Mesothelial cell of epicardium (in vitro differentiated cells): ENCODE results near the gene REELD1. TPM values are rescaled to one million over a fixed set of nuclear protein-coding genes. Genes with fewer than 3 reads are reported as not detected.
A peak's percentile ranks its signal among the peaks of the same experiment; 100 is the strongest.

ENCODE experiments used
- DNase-seq, 2 experiments: peaks; one replicate each; pipeline ENCODE4 v3.0.0; 2021; ENCODE audit warnings: low spot score in 2 of 2; ENCODE audit not compliant: unreplicated experiment in 2 of 2
- H3K27ac Mint-ChIP-seq: 2 replicates; pipeline ENCODE4 v1.8.0; 2021; ENCODE audit warnings: mixed read lengths
- H3K27me3 Mint-ChIP-seq: 2 replicates; pipeline ENCODE4 v1.8.0; 2021; ENCODE audit warnings: low read depth, mixed read lengths
- H3K36me3 Mint-ChIP-seq: 2 replicates; pipeline ENCODE4 v1.8.0; 2021; ENCODE audit warnings: mixed read lengths
- H3K4me1 Mint-ChIP-seq: 2 replicates; pipeline ENCODE4 v1.8.0; 2021; ENCODE audit warnings: mixed read lengths
- H3K4me3 Mint-ChIP-seq: 2 replicates; pipeline ENCODE4 v1.8.0; 2021; ENCODE audit warnings: mild to moderate bottlenecking, moderate library complexity, mixed read lengths
- H3K9me3 Mint-ChIP-seq: 2 replicates; pipeline ENCODE4 v1.8.0; 2021; ENCODE audit warnings: mixed read lengths
- CTCF ChIP-seq: fragments of 200-600 bp; sonication (generic); IDR thresholded peaks from one replicate; pipeline ENCODE4 v1.5.0; 2021; ENCODE audit warnings: antibody characterized with exemption; ENCODE audit not compliant: unreplicated experiment
- total RNA-seq: library from RNA; stranded (reverse); gene quantifications from 3 replicates; pipeline ENCODE4 v1.2.1, GENCODE V29; 2021

The REELD1 gene
- total RNA-seq, 1 donor from 2014 or later, result 0.13 TPM

DNA sequence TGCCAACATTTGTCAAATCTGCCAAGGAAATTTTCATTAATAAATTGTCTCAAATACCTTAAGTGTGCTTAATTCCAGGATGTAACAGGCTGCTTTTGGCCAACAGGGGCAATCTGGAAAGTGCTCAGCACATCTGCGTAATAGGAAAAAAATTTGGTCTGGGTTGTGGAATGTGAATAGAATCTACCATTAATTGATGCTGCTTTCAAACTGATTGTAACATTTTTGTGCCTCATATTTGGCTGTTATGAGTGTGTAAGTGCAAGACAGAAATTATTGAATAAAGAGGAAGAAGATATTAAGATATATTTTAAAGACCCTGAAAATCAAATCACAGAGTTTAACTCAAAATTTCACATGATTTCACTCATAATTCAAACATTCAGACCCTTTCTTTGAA, 41.1 kb downstream of the REELD1 start:
- H3K4me1 Mint-ChIP-seq, result peaks cover 20% of the 10 kb centered on the region
- no peak overlapping the region for H3K4me3 Mint-ChIP-seq
- TF ChIP-seq CTCF, result no peak
- H3K27me3 Mint-ChIP-seq, result no peaks in the 10 kb centered on the region
- no peaks in the 10 kb centered on the region for H3K9me3 Mint-ChIP-seq
- no peak for DNase-seq
- peaks cover 3% of the 10 kb centered on the region for H3K36me3 Mint-ChIP-seq
- H3K27ac Mint-ChIP-seq, result peak overlapping the region; percentile 71

GRCh38 chr4:146255874-146256273, 41.5 kb downstream of the REELD1 start:
- H3K27ac Mint-ChIP-seq, result peak overlapping the region; percentile 60
- H3K4me1 Mint-ChIP-seq, result peaks cover 18% of the 10 kb centered on the region
- H3K36me3 Mint-ChIP-seq, result peaks cover 3% of the 10 kb centered on the region
- H3K27me3 Mint-ChIP-seq, result no peaks in the 10 kb centered on the region
- TF ChIP-seq CTCF, result no peak
- DNase-seq, result no peak
- H3K9me3 Mint-ChIP-seq, result no peaks in the 10 kb centered on the region
- H3K4me3 Mint-ChIP-seq, result no peak overlapping the region

GRCh38 chr4:146256328-146256727, 42.0 kb downstream of the REELD1 start:
- Mint-ChIP-seq H3K36me3 (peaks cover 3% of the 10 kb centered on the region), H3K27me3 (no peaks in the 10 kb centered on the region), H3K4me3 (no peak overlapping the region), H3K4me1 (peaks cover 22% of the 10 kb centered on the region), H3K27ac (peak overlapping the region; percentile 60), H3K9me3 (no peaks in the 10 kb centered on the region)
- TF ChIP-seq CTCF, result no peak
- no peak for DNase-seq

DNA sequence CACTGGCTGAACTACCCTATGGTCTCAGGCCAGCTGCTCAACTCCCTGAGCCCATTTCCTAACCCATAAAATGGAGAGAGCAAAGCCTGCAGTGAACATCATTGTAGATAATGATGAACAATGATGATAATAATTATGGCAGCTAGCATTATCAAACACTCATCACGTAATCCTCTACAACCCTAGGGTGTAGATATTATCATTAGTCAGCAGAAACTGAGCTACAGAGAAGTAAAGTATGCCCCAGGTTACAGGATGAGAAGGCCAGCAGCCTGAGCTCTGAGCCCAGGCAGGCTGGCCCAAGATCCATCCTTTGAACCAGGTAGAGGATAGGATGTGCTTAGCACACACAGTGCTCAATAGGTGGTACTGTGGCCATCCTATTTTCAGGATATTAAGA, 43.2 kb downstream of the REELD1 start:
- no peak for TF ChIP-seq CTCF
- Mint-ChIP-seq H3K27me3 (no peaks in the 10 kb centered on the region), H3K4me1 (peaks cover 28% of the 10 kb centered on the region), H3K9me3 (no peaks in the 10 kb centered on the region), H3K27ac (no peak overlapping the region), H3K4me3 (no peak overlapping the region), H3K36me3 (peaks cover 3% of the 10 kb centered on the region)
- DNase-seq, result no peak

- Mint-ChIP-seq H3K36me3 (peaks cover 3% of the 10 kb centered on the region), H3K27me3 (no peaks in the 10 kb centered on the region)
- TF ChIP-seq CTCF, result no peak
Observed at GRCh38 chr4:146260521-146260920, 46.2 kb downstream of the REELD1 start.

DNA sequence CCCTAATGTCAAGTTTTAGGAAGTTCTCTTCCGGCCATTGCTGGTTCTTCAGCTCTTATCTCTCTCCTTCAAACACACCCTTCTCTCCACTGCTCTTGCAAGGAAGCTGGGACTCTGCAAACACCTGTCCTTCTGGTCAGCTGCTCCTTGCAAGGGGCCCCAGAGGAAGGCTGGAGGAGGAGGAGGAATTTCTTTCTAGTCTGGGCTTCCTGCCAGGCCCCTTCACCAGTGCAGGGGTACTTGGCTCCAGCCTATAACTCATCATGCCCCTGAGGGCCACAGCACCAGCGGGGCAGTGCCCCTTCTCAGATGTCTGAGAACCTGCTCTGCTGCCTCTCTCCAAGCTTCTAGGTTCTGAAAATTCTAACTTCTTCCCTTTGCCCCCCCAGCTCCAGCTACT, 46.7 kb downstream of the REELD1 start:
- no peak overlapping the region for H3K27ac Mint-ChIP-seq
- no peak for DNase-seq
- no peak for TF ChIP-seq CTCF
- H3K9me3 Mint-ChIP-seq, result no peaks in the 10 kb centered on the region
- H3K36me3 Mint-ChIP-seq, result peaks cover 3% of the 10 kb centered on the region
- H3K4me1 Mint-ChIP-seq, result peaks cover 20% of the 10 kb centered on the region
- H3K4me3 Mint-ChIP-seq, result no peak overlapping the region
- H3K27me3 Mint-ChIP-seq, result no peaks in the 10 kb centered on the region

More at GRCh38 chr4:146260521-146260920, 46.2 kb downstream of the REELD1 start:
- Mint-ChIP-seq H3K9me3 (no peaks in the 10 kb centered on the region), H3K4me1 (peaks cover 24% of the 10 kb centered on the region), H3K4me3 (no peak overlapping the region), H3K27ac (no peak overlapping the region)
- DNase-seq, result no peak
